B cell (primary cell): ENCODE measurements around the gene TCN2. TPM values are rescaled to one million over a fixed set of nuclear protein-coding genes. Genes with fewer than 3 reads are reported as not detected.
"Not testable (repeated sequence)": the region's sequence is repeated elsewhere in the genome, so short reads cannot be mapped to it uniquely, and the experiment has no call there.

ENCODE experiments used
- ATAC-seq: fragments of 200-7000 bp; cut with Tn5 transposase; one replicate; pipeline ENCODE4 v1.10.0; 2021; ENCODE audit warnings: low read depth, mild to moderate bottlenecking, moderate number of reproducible peaks, moderate library complexity
- CTCF ChIA-PET: fragments of 350-600 bp; sonication (Branson Sonifier 250); formaldehyde crosslinking; loops from one replicate; lab custom pipeline; 2021; ENCODE audit warnings: antibody characterized with exemption, inconsistent platforms; lab: Charles Lee
- POLR2A ChIA-PET: fragments of 350-600 bp; sonication (Branson Sonifier 250); formaldehyde crosslinking; loops from one replicate; lab custom pipeline; 2021; ENCODE audit warnings: antibody characterized with exemption; lab: Charles Lee
- DNase-seq: peaks from one replicate; pipeline ENCODE4 v3.0.0; 2013
- H2AFZ ChIP-seq: 2 replicates; pipeline ENCODE4 v1.6.1; 2012; ENCODE audit warnings: mild to moderate bottlenecking, low read depth, low read length; ENCODE audit not compliant: insufficient read depth, poor library complexity, severe bottlenecking
- H3K27ac ChIP-seq, 2 donors: 1 replicate in 1 of 2; 2 replicates in 1 of 2; pipeline ENCODE4 v1.5.1; 2012 to 2013; ENCODE audit warnings: low read length in 2 of 2, mild to moderate bottlenecking in 2 of 2, moderate library complexity in 1 of 2
- H3K27me3 ChIP-seq, 4 experiments: fragments of 200-600 bp in 1 of 4; sonication (generic) in 1 of 4; replicated peaks in 1 of 4; 1 replicate in 2 of 4; 2 replicates in 2 of 4; pipeline versions ENCODE4 v1.6.1 to v1.7.0; 2013 to 2016; ENCODE audit warnings: low read length in 3 of 4, mild to moderate bottlenecking in 2 of 4, mixed read lengths in 1 of 4, moderate library complexity in 1 of 4; ENCODE audit not compliant: insufficient read depth in 4 of 4, control insufficient read depth in 3 of 4; ENCODE audit errors: control extremely low read depth in 1 of 4
- H3K36me3 ChIP-seq, 2 experiments: replicated peaks in 1 of 2; 1 replicate in 1 of 2; 2 replicates in 1 of 2; pipeline versions ENCODE4 v1.6.1 to v1.7.1; 2013; ENCODE audit warnings: low read length in 1 of 2; ENCODE audit not compliant: insufficient read depth in 2 of 2, control insufficient read depth in 1 of 2; ENCODE audit errors: control extremely low read depth in 1 of 2, extremely low read depth in 1 of 2
- H3K4me1 ChIP-seq, 2 donors: fragments of 200-600 bp in 1 of 2; sonication (generic) in 1 of 2; 1 replicate in 1 of 2; 2 replicates in 1 of 2; pipeline versions ENCODE4 v1.5.1 to v1.6.1; 2013 to 2017; ENCODE audit warnings: low read length in 2 of 2; ENCODE audit not compliant: control insufficient read depth in 2 of 2, insufficient read depth in 2 of 2
- H3K4me2 ChIP-seq: replicated peaks from 2 replicates; pipeline ENCODE3; 2012; ENCODE audit warnings: mild to moderate bottlenecking, low read depth, low read length; ENCODE audit not compliant: poor library complexity, severe bottlenecking
- H3K4me3 ChIP-seq, 5 experiments: fragments of 200-600 bp in 1 of 5; sonication (generic) in 1 of 5; 1 replicate in 3 of 5; 2 replicates in 2 of 5; pipeline versions ENCODE4 v1.5.1 to v1.7.0; 2011 to 2016; ENCODE audit warnings: low read length in 4 of 5, mild to moderate bottlenecking in 4 of 5, low read depth in 2 of 5, control low read depth in 1 of 5, moderate library complexity in 1 of 5; ENCODE audit not compliant: insufficient read depth in 1 of 5; ENCODE audit errors: control extremely low read depth in 1 of 5, extremely low read depth in 1 of 5
- H3K79me2 ChIP-seq: fragments of 200-600 bp; sonication (generic); one replicate; pipeline ENCODE4 v1.6.0; 2016; ENCODE audit warnings: low read length; ENCODE audit not compliant: control insufficient read depth, insufficient read depth
- H3K9ac ChIP-seq: fragments of 200-600 bp; sonication (generic); 2 replicates; pipeline ENCODE4 v1.6.1; 2017; ENCODE audit warnings: mild to moderate bottlenecking, low read length, moderate library complexity
- H3K9me3 ChIP-seq, 3 donors: one replicate each; pipeline versions ENCODE4 v1.6.1 to v1.7.1; 2013; ENCODE audit warnings: low read length in 2 of 3; ENCODE audit not compliant: control insufficient read depth in 2 of 3, insufficient read depth in 1 of 3; ENCODE audit errors: control extremely low read depth in 1 of 3
- H4K20me1 ChIP-seq: 2 replicates; pipeline ENCODE4 v1.6.0; 2012; ENCODE audit warnings: mild to moderate bottlenecking, low read length; ENCODE audit not compliant: insufficient read depth, control insufficient read depth, poor library complexity, severe bottlenecking
- H3K27ac Mint-ChIP-seq: one replicate; pipeline ENCODE4 v1.8.0; 2021; ENCODE audit warnings: mixed read lengths
- H3K27me3 Mint-ChIP-seq: one replicate; pipeline ENCODE4 v1.8.0; 2021; ENCODE audit warnings: mixed read lengths
- H3K4me1 Mint-ChIP-seq: one replicate; pipeline ENCODE4 v1.8.0; 2021; ENCODE audit warnings: mixed read lengths
- H3K4me3 Mint-ChIP-seq: one replicate; pipeline ENCODE4 v1.8.0; 2021; ENCODE audit warnings: mixed read lengths
- H3K9me3 Mint-ChIP-seq: one replicate; pipeline ENCODE4 v1.8.0; 2022; ENCODE audit warnings: mixed read lengths; ENCODE audit not compliant: insufficient read depth
- CTCF ChIP-seq: fragments of 200-600 bp; IDR thresholded peaks from one replicate; pipeline ENCODE4 v1.8.0; 2022; ENCODE audit warnings: antibody characterized with exemption, mild to moderate bottlenecking
- EZH2 ChIP-seq: IDR thresholded peaks from 2 replicates; pipeline ENCODE4 v1.6.1; 2012; ENCODE audit warnings: borderline replicate concordance, low read depth, mild to moderate bottlenecking, moderate library complexity, low read length; ENCODE audit not compliant: insufficient read depth, poor library complexity, severe bottlenecking
- WGBS: methylation state at CpG from one replicate; pipeline ENCODE4 v1.1.5; 2013; ENCODE audit warnings: missing lambda C conversion rate; ENCODE audit not compliant: insufficient coverage; 5-methylcytosine and 5-hydroxymethylcytosine counted together
- intact Hi-C: fragments of 100-400 bp; cut with micrococcal nuclease; formaldehyde crosslinking; loops from one replicate; pipeline ENCODE4 v1.10.0; 2022
- polyA plus RNA-seq: library from polyadenylated mRNA; depleted of rRNA; stranded (reverse); fragments of >200 nt; gene quantifications from 2 replicates; pipeline ENCODE4 v1.2.3, GENCODE V29; 2012
- total RNA-seq, 2 donors: library from RNA; stranded (reverse); fragments of 120-200 nt in 1 of 2; gene quantifications; 1 replicate in 1 of 2; 2 replicates in 1 of 2; pipeline versions ENCODE4 v1.2.3 to v1.2.4, GENCODE V29; 2013 to 2022

Gene TCN2
- total and polyA plus RNA-seq, 2 donors (not counting 1 experiment from before 2014, with no cell fraction given): 0.37 to 0.40 TPM

- no peaks in the 10 kb centered on the region for H3K4me1 Mint-ChIP-seq
- Histone ChIP-seq H3K27ac (no peak overlapping the region), H3K4me2 (no peak overlapping the region), H4K20me1 (no peaks in the 10 kb centered on the region), H3K4me1 (no peaks in the 10 kb centered on the region), H3K79me2 (no peaks in the 10 kb centered on the region), H3K36me3 (no peaks in the 10 kb centered on the region), H3K9ac (no peak overlapping the region), H2AFZ (no peak overlapping the region), H3K27me3 (no peaks in the 10 kb centered on the region), H3K9me3 (no peaks in the 10 kb centered on the region), H3K4me3 (no peak overlapping the region)
- intact Hi-C loops: no loop called here
- ChIA-PET CTCF (no interaction called here), POLR2A (no interaction called here)
- no peak for DNase-seq
- no peak overlapping the region for H3K4me3 Mint-ChIP-seq
- TF ChIP-seq EZH2 (no peak), CTCF (no peak)
- WGBS: 92% methylated on average over 6 of the region's 7 CpGs
- H3K9me3 Mint-ChIP-seq: no peaks in the 10 kb centered on the region
- no peak for ATAC-seq
- H3K27ac Mint-ChIP-seq: no peak overlapping the region
- peaks cover 20% of the 10 kb centered on the region for H3K27me3 Mint-ChIP-seq
Observed at GRCh38 chr22:30615543-30615954, 8.6 kb downstream of the TCN2 start.

GRCh38 chr22:30617819-30618218 is 10.8 kb downstream of the TCN2 start:
- Histone ChIP-seq H3K9me3 (no peaks in the 10 kb centered on the region), H3K36me3 (no peaks in the 10 kb centered on the region), H3K9ac (no peak overlapping the region), H3K79me2 (no peaks in the 10 kb centered on the region), H2AFZ (no peak overlapping the region), H3K4me3 (no peak overlapping the region), H4K20me1 (no peaks in the 10 kb centered on the region), H3K27ac (no peak overlapping the region), H3K27me3 (no peaks in the 10 kb centered on the region), H3K4me1 (no peaks in the 10 kb centered on the region), H3K4me2 (no peak overlapping the region)
- H3K4me3 Mint-ChIP-seq: no peak overlapping the region
- H3K27ac Mint-ChIP-seq: no peak overlapping the region
- TF ChIP-seq CTCF (no peak), EZH2 (no peak)
- ChIA-PET POLR2A (no interaction called here), CTCF (no interaction called here)
- no CpG with 5 or more reads among the region's 6 CpGs for WGBS
- intact Hi-C loops: no loop called here
- ATAC-seq (no peak), DNase-seq (no peak)
- no peaks in the 10 kb centered on the region for H3K4me1 Mint-ChIP-seq
- H3K9me3 Mint-ChIP-seq: no peaks in the 10 kb centered on the region
- peaks cover 19% of the 10 kb centered on the region for H3K27me3 Mint-ChIP-seq

- POLR2A ChIA-PET, H3K36me3 ChIP-seq, H4K20me1 ChIP-seq, H2AFZ ChIP-seq, intact Hi-C loops, H3K79me2 ChIP-seq, H3K27ac Mint-ChIP-seq, H3K9me3 Mint-ChIP-seq, ATAC-seq, H3K4me3 Mint-ChIP-seq, H3K4me2 ChIP-seq, DNase-seq, H3K9ac ChIP-seq, H3K9me3 ChIP-seq, H3K27me3 ChIP-seq, H3K4me1 ChIP-seq, H3K4me1 Mint-ChIP-seq, H3K4me3 ChIP-seq, H3K27ac ChIP-seq: not testable (repeated sequence)
- CTCF ChIA-PET: interaction anchor here (1.5 kb wide), 1 partner anchor 14 kb away, joined by 6 read pairs; no protein-coding TSS in a partner anchor
- H3K27me3 Mint-ChIP-seq: peaks cover 15% of the 10 kb centered on the region
- 100% methylated on average over 2 of the region's 6 CpGs for WGBS
Observed at GRCh38 chr22:30619909-30620308, 12.9 kb downstream of the TCN2 start.
